Thyroid gland (tissue), 4 donors: ENCODE data around the gene CAMSAP2.

ENCODE experiments used
- POLR2A ChIP-seq, 2 donors: fragments of 450-650 bp; IDR thresholded peaks; one replicate each; pipeline ENCODE4 v1.6.1; 2017; ENCODE audit warnings: antibody characterized with exemption in 2 of 2, mild to moderate bottlenecking in 2 of 2, moderate library complexity in 1 of 2
- TF ChIP-seq, protein P1 (sequence below), 6 experiments: fragments of 200-600 bp in 3 of 6; fragments of 450-650 bp in 3 of 6; sonication (generic) in 3 of 6; IDR thresholded peaks; one replicate each; pipeline ENCODE4 v1.5.1; 2016 to 2019; ENCODE audit warnings: antibody characterized with exemption in 6 of 6, mild to moderate bottlenecking in 2 of 6, inconsistent platforms in 1 of 6, moderate library complexity in 1 of 6

DNA sequence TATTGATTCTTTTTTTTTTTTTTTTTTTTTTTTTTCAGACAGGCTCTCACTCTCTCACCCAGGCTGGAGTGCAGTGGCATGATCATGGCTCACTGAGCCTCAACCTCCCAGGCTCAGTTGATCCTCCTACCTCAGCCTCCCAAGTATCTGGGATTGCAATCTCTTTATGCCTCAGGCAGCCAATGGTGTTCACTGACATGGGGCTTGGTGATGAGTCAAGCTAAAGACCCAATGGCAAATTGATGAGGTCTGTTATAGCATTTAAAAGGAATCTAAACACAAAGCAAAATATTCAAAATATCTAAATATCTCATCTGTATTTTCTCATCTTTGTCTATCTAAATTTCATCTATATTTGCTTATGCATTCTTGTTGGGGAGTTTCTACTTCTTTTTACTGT is 30.5 kb upstream of the CAMSAP2 start:
- no peak for TF ChIP-seq POLR2A (IDR thresholded peaks at IDR 0.05)
- TF ChIP-seq, protein P1, sequence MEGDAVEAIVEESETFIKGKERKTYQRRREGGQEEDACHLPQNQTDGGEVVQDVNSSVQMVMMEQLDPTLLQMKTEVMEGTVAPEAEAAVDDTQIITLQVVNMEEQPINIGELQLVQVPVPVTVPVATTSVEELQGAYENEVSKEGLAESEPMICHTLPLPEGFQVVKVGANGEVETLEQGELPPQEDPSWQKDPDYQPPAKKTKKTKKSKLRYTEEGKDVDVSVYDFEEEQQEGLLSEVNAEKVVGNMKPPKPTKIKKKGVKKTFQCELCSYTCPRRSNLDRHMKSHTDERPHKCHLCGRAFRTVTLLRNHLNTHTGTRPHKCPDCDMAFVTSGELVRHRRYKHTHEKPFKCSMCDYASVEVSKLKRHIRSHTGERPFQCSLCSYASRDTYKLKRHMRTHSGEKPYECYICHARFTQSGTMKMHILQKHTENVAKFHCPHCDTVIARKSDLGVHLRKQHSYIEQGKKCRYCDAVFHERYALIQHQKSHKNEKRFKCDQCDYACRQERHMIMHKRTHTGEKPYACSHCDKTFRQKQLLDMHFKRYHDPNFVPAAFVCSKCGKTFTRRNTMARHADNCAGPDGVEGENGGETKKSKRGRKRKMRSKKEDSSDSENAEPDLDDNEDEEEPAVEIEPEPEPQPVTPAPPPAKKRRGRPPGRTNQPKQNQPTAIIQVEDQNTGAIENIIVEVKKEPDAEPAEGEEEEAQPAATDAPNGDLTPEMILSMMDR (IDR thresholded peaks at IDR 0.05): no peak
